ENCODE results near the gene AMPH.
"Not testable (repeated sequence)": the region's sequence is repeated elsewhere in the genome, so short reads cannot be mapped to it uniquely, and the experiment has no call there.

AMPH gene

DNA sequence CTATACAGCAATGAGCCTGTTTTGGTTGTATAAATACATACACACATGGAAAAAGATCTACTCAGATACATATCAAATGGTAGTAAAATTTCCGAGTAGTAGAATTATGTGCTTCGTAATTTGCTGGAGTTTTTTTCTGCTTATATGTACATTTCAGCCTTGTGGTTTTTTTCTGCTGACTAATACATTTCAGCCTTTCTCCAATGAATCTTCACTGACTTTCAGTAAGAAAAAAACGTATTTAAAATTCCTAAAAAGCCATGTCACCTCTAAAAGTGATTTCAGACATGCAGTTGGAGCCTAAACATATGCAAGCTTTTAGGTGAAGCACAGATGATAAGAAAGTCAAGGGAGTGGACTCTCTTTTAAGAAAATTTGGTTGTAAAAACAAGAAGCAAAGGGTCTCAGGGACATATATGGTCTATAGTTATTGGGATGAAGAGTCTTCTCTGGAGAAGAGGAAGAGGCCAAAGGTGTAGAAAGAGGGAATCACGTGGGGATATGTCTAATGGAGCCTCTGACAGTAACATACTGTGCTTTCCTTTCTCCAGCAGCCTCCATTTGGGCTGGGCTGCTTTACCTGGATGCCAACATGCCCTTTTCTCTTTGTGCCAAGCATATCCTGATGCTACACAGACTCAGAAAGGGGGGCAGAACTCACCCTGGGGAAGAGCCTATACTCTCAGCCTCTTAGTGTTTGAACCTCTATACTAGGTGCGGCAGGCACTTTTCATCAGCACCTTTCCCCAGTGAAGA, 2.4 kb downstream of the AMPH start:
- DNase-seq, result no peak

DNA sequence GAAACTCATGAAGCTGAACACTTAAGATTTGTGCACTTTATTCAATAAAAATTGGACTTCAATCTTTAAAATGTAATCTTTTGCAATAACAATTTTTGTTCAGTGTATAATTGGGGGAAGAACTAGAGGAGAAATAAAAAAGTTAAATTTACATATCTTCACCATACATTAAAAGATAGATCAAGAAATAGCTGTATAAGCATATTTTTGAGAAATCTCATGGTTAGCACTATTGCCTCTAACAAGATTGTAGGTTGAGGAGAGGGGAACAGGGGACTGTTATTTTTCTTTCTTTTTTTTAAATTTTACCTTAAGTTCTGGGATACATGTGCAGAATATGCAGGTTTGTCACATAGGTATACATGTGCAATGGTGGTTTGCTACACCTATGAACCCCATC, 5.3 kb downstream of the AMPH start:
- DNase-seq, result no peak

DNA sequence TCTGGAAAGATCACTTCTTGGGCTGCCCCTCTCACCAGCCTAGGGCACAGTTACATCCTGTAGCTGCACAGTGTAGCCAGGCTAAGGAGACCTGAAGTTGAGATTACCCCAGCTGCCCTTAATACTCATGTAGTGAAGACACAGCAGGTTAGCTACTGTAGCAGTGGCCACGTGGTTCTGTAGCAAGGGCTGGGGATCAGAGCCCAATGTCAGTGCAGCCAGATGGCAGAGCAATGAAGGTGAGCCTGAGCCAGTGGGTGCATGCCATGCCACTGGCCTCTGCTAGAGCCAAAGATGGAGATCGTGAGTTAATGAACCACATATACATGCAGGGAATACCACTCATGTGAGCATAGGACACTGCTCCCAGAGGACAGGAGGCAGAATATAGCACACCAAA, 15.5 kb downstream of the AMPH start:
- no peak for DNase-seq

DNA sequence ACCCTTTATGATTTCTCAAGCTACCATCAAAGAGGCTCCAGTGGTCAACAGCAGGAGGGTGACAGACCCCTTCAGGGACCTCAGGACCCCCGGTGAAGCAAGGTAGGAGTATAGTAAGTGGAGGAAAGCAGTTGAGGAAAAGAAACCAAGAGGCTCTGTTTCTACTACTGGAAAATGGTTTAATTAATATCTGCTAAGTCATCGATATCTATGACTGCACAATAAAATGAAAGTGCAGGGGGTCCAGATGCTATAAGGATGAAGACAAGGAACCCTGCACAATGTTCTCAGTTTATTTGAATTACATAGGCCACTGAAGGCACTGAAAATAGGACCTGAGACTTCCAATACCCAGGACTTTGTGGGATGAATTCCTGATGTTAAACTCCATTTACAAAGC, 23.7 kb downstream of the AMPH start:
- no peak for DNase-seq

DNA sequence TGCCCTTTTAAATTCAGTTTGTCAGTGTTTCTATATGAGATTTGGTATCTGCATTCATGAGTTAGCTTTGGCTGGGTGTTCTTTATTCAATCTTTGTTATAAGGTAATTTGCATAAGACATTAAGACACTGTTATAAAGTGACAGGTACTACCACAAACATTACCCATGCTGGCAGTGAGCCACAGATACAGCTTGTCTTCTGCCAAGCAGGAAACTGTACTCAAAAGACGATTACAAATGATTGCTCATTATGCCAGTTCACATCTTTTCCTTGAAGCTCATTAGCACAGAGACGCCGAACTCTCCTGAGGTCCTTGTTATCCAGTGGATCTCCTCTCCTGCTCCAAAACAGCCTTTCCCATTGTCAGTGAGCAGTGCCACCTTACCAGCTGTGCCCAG, 30.4 kb downstream of the AMPH start:
- DNase-seq, result no peak

DNA sequence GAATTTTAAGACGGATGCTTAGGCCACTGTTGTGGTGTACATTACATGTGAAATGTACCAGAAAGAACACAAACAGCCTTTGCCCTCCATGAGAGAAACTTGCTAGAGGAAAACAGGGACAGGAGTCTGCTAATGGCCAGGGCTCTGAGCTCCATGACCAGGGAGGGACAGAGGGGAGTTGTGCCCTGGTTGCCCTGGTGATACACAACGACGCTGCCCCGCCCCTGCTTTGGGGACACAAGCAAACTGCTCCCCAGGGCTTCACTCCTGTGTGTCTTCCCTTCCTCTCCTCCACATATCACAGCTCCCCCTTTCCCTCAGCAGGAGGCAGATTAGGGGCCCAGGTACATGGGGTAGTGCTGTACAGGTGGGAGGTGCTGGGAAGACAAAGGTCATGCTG, 36.2 kb downstream of the AMPH start:
- DNase-seq, result no peak

DNA sequence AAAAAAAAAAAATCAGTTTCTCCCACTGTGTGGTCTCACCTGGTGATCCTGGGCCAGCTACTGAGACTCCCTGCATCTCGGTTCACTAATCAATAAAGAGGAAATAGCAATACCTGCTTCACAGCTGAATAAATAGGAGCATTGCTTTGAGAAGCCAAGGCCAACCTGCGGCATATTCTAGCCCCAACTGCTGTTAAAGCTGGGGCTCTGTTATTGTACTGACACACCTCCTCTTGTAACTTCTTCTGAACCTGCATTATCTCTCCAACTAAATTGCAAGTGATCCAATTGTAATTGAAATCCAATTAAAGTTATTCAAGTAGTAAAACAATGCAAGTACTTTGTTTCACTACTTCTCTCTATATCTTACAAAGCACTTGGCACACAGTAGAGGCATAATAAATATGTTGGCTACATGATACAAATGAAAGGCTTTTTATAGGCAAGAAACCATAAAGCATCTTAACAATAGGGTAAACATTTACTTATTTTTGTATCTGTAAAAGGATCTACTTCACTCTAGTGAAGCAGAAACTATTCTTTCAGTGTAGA, 38.4 kb downstream of the AMPH start:
- no peak for DNase-seq

DNA sequence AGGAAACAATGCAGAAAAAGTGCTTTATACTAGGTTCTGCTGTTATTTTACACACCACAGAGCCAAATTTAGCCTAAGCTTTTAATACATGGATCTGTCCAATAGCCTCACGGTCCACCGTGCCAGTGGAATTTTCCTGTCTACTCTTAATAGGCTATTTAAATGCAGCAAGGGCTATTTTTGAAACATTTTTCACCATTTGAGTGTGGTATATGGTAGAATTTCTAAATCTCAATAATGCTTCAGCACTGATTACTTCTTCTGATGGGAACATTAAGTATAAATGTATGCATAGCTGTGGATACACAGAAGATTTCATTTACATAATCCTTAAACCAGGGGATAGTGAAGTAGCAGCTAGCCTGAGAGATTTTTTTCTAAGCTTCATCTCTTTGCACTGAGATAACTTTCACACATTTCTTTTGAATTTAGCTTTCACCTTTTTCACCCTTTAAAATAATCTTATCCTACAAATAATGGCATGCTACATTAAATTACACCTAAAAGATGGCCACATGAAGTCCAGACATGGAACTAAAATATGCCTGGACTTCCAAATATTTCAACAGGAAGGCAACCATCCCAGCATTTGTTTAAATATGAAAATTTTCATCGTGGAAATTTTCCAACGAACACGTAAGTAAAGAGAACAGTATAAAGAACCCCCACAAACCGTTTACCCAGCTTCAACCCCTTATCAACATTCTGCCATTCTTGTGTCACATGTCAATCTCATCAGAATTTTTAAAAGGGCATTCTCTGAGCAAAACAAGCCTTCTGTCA, 45.4 kb downstream of the AMPH start:
- no peak for DNase-seq

DNA sequence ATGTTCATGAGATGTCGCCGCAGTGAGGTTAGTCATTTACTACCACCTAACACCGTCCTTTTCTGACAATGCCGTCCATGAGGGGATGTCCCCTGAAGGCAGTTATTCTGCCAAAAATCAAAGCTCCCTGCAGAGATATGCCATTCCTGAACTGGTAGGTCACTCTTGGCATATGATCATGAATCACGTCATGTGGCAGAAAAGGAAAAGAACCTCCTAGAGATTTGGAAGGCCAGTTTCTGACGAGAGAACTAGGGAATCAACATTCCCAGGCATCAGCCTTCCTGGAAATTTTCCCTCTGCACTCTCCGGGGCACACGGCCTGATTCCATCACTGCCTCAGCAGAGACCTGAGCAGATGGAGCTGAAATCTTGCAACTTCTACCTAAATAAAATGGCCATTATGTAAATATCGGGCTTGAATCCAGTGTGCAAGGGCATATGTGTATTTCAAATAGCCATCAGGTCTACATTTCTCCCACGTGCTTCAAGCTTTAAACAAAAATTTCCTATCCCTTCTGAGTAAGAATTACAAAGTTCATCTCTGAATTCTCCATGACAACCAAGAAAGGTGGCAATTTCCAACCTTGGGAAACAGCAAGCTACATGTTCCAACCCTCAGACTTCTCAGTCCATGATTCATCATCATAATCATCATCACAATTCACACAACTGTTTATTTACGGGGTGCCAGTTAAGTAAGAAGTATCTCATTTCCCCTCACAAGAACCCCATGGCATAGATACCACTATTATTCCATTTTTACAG, 46.5 kb downstream of the AMPH start:
- DNase-seq, result no peak

DNA sequence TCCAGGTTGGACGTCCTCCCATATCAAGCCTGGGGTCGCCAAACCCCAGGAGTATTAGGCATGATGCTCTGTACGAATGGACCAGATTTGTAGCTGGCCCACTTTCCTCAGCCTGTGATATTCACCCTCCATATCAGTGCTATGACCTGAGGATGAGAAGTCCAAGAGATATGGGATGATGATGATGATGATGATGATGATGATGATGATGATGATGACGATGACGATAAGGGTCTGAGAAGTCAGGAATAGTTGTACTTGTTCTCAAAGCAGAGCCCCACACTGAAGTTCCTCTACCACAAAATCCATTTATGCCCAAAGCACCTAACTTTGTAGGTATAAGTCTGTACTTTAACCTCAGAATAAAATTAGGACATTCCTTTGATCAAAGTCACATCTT, 50.7 kb downstream of the AMPH start:
- no peak for DNase-seq

DNA sequence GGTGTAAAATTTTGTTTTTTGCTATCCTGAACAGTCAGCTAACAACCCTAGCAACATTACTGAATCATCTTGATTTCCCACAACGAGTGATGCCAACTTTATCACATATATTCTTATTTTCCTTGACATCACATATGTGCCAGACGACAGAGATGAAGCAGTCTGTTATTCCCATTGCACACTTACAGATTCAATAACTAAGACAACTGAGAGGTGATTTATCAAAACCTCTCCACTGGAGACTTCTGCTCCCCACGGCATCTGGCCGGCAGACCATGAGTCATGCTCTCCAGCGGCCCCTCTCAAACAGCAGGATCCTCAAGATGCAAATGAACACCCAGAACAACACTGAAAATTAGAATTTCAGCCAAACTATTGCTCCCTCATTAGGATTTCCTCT, 57.1 kb downstream of the AMPH start:
- DNase-seq, result no peak

DNA sequence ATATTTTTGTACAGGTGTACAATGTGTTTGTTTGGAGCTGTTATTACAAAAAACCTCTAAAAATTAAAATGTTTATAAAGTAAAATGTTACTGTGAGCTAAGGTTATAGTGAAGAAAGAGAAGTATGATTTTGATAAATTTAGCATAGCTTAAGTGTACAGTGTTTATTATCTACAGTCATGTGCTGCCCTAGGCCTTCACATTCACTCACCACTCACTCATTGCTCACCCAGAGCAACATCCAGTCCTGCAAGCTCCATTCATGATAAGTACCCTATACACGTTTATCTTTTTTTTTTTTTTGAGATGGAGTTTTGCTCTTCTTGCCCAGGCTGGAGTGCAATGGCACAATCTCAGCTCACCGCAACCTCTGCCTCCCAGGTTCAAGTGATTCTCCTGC, 59.6 kb downstream of the AMPH start:
- not testable (repeated sequence) for DNase-seq

DNA sequence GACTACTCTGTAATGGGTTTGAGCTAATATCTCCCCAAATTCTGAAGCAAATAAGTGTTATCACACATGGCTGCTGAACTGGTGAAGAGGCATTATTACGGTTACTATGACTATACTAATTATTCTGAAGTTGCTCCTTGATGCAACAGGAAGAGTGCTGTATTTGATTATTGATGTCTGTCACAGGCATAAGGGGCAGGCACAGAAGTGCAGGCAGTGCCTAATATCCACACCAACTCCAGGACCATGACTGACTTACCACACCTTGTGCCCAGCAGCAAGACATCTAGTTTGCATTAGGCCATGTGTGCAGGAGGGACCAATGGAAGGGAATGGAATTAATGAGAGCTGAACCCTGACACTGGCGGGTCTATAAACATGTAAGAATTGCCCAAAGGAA, 62.7 kb downstream of the AMPH start:
- DNase-seq, result no peak

DNA sequence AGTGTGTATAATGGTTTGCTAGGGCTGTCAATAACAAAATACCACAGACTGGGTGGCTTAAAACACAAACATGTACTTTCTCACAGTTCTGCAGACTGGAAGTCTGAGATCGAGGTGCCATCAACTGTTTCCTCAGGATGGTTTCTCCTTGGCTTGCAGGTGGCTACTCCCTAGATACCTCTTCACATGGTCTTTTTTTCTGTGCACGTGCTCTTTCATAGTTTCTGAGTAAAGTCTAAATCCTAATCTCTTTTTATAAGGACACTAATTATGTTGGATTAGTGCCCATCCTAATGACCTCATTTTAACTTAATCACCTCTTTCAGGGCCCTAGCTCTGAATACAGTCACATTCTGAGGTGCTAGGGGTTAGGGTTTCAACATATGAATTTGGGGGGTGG, 65.9 kb downstream of the AMPH start:
- DNase-seq, result no peak

DNA sequence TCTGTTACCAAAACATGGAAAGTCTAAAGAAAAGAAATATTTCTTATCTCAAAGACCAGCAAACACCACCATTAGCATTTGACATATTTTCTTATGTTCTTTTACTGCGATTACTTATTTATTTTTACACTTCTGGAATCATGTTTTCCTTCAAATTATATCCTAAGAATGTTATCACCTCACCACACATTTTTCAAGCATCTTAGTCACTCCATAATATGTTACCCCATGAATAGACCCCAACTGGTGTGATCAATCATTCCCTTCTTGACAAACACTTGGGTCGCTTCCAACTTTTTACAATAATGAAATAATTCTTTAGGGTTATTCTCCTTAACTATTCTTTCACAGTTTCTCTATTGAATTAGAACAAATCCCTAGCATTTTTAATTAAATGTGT, 67.4 kb downstream of the AMPH start:
- DNase-seq, result no peak

DNA sequence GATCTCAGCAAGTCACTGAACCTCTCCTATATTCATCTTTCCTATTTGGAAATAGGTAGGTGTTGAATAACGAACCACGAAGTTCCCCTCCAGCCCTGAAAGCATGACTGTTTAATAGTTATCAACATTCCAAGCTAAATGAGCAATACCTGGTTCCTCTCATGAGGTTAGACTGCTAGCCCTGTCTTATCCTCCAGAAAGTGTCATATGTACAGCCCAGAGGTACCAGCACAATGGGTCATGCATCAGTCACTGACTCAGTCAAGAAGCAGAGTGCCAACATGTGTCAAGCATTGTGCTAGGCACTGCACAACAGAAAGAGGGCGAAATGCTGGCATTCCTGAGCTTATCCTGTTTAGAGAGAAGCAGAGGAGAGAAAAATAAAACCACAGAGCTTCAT, 70.0 kb downstream of the AMPH start:
- no peak for DNase-seq

DNA sequence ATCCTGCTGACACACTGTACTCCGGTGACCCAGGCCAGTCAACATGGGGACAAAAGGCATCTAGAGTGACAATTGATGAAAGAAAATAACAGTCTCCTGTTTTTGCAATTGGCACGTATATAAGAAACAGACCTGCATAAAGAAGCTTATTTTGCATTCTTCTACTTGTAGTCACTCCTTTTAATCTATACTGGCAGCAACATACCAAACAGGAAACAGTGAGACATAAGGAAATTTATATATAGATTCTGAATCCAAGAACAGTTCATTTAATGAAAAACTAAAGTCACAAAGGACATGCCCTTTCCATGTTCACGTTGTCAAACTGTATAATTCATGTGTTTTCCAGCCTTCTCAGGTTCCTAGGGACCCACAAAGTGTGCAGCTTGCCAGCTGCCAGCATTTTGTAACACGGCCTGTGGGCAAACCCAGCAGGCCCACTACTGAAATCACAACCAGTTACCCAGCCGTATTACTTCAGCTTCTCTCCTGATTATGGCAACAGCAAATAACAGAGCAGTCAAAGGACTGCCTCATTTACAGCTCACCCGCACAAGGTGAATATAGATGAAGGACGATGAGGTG, 72.3 kb downstream of the AMPH start:
- DNase-seq, result no peak

DNA sequence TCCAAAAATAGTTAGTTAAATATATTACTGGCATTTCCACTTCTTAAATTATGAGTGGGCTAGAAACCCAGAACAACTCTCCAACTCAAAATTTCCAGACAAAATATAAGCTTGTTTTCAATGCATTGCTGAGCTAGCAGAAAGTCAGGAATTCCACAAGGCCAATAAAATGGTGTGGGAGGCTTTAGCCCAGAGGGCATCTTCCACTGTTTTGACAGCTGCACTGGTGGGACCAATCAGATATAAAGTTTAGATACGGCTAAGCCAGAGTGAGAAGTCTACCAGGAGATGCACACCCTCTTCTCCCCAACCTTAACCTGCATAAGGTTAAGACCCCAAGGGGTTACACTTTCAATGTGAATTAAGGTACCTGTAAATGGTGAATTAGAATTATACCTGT, 76.6 kb downstream of the AMPH start:
- DNase-seq, result no peak

DNA sequence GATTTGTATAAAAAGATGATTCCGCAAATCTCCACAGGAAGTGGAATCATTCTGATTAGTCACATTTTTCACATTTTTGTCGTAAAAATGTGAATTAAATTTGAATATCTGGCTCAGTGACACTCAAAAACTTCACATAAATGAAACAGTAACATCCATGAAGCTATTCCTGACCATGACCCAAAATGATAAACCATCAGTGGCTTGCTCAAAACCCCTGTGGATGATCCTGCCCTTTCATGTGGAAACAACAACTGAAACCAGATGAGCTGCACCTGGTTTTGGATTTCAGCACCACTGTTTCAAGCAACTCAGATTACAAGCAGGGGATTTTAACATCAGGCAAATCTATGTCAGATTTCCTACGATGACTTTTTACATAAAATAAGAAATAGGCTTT, 80.3 kb downstream of the AMPH start:
- DNase-seq, result no peak

DNA sequence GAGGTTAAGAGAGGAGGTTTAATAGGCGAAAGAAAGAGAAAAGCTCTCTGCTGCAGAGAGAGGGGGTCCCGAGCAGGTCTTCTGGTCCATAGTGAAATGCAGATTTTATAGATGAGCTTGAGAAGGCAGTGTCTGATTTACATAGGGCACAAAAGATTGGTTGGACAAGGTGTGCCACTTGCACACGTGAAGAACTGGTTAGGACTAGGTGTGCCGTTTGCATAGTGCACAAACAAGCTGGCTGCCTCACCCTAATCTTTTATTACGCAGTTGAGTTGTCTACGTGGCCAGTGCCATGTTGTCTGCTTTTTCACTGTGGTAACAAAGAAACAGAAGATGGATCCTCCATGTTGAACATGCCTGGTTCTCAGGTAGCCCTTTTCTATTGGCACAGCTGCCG, 82.6 kb downstream of the AMPH start:
- DNase-seq, result no peak

DNA sequence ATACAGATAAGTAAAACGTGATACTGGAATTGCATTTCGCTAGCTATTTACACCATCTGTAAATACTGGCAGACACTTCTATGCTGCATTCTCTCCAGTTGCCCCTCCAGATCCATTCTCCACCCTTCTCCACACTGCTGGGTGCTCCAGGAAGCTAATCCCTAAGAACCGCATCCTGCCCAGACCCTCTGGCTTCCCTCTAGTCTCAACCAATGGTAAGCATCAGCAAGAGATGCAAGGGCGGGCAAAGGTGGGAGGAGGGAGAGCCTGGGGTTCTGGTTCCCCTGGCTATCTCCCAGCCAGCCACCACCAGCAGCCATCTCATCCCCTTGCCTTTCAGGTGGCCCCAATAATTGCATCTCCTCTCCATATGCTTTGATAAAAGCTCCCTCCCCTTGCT, 84.4 kb downstream of the AMPH start:
- no peak for DNase-seq

DNA sequence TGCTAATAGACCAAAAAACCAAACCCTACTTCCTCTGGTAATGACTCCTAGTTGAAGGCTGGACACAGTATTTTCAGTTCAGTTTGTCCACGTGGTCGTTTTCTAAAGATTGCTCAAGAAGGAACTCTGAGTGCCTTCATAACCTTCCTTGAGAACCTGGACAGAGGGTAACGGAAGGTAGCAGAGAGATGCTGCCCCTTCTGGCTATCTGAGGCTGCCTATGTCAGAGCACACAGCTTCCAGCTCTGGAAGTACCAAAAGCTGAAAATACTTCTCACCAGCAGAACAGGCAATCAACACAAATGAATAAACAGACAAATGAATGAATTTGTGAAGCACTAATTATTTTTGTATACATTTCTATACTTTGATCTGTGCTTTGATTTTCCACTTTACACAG, 85.2 kb downstream of the AMPH start:
- no peak for DNase-seq

DNA sequence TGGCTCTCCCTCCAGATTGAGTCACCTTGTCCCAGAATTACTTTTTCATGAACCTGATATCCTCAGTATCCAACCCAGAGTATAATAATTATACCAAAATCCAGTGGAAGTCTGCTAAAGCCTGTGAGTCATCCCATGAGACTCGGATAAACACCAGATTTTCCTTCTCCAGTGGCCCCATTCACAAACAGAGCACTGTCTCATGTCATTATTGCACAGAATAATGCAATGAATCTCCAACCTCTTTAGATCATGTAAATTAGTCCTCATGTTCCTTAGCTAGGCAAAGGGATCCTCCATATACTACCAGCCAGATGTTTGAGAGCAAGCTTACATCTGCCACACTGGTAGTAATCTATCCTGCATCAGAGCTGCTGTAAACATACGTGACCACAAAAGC, 89.0 kb downstream of the AMPH start:
- DNase-seq, result no peak

All from T-helper 1 cell (primary cell).